Activated CD4-positive, alpha-beta T cell treated with anti-CD3 and anti-CD28 coated beads for 24 hours (primary cell): ENCODE data around the gene PSMG4.

Source experiments
- DNase-seq, 2 donors: peaks; one replicate each; pipeline ENCODE4 v3.0.0-alpha.2; 2020; ENCODE audit warnings: low read depth in 2 of 2

Gene PSMG4

GRCh38 chr6:3258720-3259490 is at the start of gene PSMG4:
Gene PSMG4, plus strand, starts transcription at chr6:3258947. Its CDS starts 76 bp downstream, at chr6:3259023.
- DNase-seq = peak; percentile 94 to 95

GRCh38 chr6:3209114-3210023 is 49.4 kb upstream of the PSMG4 start:
- peak; percentile 52 to 59 for DNase-seq

- no peak for DNase-seq
Observed at GRCh38 chr6:3210024-3210610, 48.6 kb upstream of the PSMG4 start.

- DNase-seq = no peak
Observed at GRCh38 chr6:3211681-3212080, 47.1 kb upstream of the PSMG4 start.

GRCh38 chr6:3212261-3212660 is 46.5 kb upstream of the PSMG4 start:
- DNase-seq = no peak

- DNase-seq = no peak
Observed at GRCh38 chr6:3213334-3213695, 45.4 kb upstream of the PSMG4 start.

- DNase-seq = no peak
Observed at GRCh38 chr6:3214898-3215297, 43.8 kb upstream of the PSMG4 start.

GRCh38 chr6:3217286-3217685 is 41.5 kb upstream of the PSMG4 start:
- no peak for DNase-seq

- DNase-seq = no peak
Observed at GRCh38 chr6:3218266-3218665, 40.5 kb upstream of the PSMG4 start.

GRCh38 chr6:3220366-3220765 is 38.4 kb upstream of the PSMG4 start:
- no peak for DNase-seq

GRCh38 chr6:3221578-3221977 is 37.2 kb upstream of the PSMG4 start:
- DNase-seq = no peak

- DNase-seq = no peak
Observed at GRCh38 chr6:3222506-3223038, 36.2 kb upstream of the PSMG4 start.

GRCh38 chr6:3226042-3226441 is 32.7 kb upstream of the PSMG4 start:
- no peak for DNase-seq

GRCh38 chr6:3226481-3227362 is 32.0 kb upstream of the PSMG4 start:
- DNase-seq = no peak

- no peak for DNase-seq
Observed at GRCh38 chr6:3227363-3228045, 31.2 kb upstream of the PSMG4 start, which contains the start of gene TUBB2B. Gene TUBB2B, minus strand, starts transcription at chr6:3227653. Its CDS starts 110 bp downstream, at chr6:3227543.

GRCh38 chr6:3228046-3228671 is 30.6 kb upstream of the PSMG4 start:
- DNase-seq = no peak

GRCh38 chr6:3228771-3229565 is 29.8 kb upstream of the PSMG4 start:
- no peak for DNase-seq

- no peak for DNase-seq
Observed at GRCh38 chr6:3229566-3230178, 29.1 kb upstream of the PSMG4 start.
